Loucy (cell line): Measurements from ENCODE around the gene TMEM183A.

Experiments
- CTCF ChIP-seq: fragments of 200-600 bp; sonication (generic); conservative IDR thresholded peaks from 2 replicates; pipeline ENCODE4 v1.5.1; 2014; ENCODE audit warnings: mild to moderate bottlenecking, antibody characterized with exemption, low read length
- EZH2phosphoT487 ChIP-seq: fragments of 200-600 bp; IDR thresholded peaks from 2 replicates; pipeline ENCODE4 v1.6.1; 2018; ENCODE audit warnings: antibody characterized with exemption, mild to moderate bottlenecking, moderate library complexity, borderline replicate concordance

GRCh38 chr1:203031467-203031866 is 24.3 kb downstream of the TMEM183A start:
- TF ChIP-seq CTCF (peak; percentile 92), EZH2phosphoT487 (no peak)
